WTC11 (cell line): ENCODE measurements around the gene OR2H2.
A peak's percentile ranks its signal among the peaks of the same experiment; 100 is the strongest.

Source experiments
- ESRRA ChIP-seq: sonication (generic); formaldehyde crosslinking; IDR thresholded peaks from 2 replicates; pipeline ENCODE4 v1.8.1; 2022; ENCODE audit warnings: mild to moderate bottlenecking, missing genetic modification reagents, borderline replicate concordance
- GABPB1 ChIP-seq: sonication (generic); formaldehyde crosslinking; IDR thresholded peaks from 2 replicates; pipeline ENCODE4 v1.8.1; 2023; ENCODE audit warnings: mild to moderate bottlenecking, missing genetic modification reagents
- JUN ChIP-seq: sonication (generic); formaldehyde crosslinking; IDR thresholded peaks from 2 replicates; pipeline ENCODE4 v1.8.0; 2023; ENCODE audit warnings: mild to moderate bottlenecking, missing genetic modification reagents
- NFE2L1 ChIP-seq: sonication (generic); formaldehyde crosslinking; IDR thresholded peaks from 2 replicates; pipeline ENCODE4 v1.8.1; 2023; ENCODE audit warnings: missing genetic modification reagents
- NFYB ChIP-seq: sonication (generic); formaldehyde crosslinking; conservative IDR thresholded peaks from 2 replicates; pipeline ENCODE4 v1.8.0; 2022; ENCODE audit warnings: low read depth, missing genetic modification reagents
- TEAD4 ChIP-seq: sonication (generic); formaldehyde crosslinking; IDR thresholded peaks from 2 replicates; pipeline ENCODE4 v1.8.0; 2022; ENCODE audit warnings: mild to moderate bottlenecking, missing genetic modification reagents
- ZNF121 ChIP-seq: sonication (generic); formaldehyde crosslinking; IDR thresholded peaks from 2 replicates; pipeline ENCODE4 v1.8.0; 2023; ENCODE audit warnings: missing genetic modification reagents
- TF ChIP-seq, protein P1 (sequence below): fragments of 200-600 bp; IDR thresholded peaks from 2 replicates; pipeline ENCODE4 v1.8.0; 2022; ENCODE audit warnings: antibody characterized with exemption
- TF ChIP-seq, protein P2 (sequence below): fragments of 250-450 bp; sonication (Bioruptor Pico); IDR thresholded peaks from 2 replicates; pipeline ENCODE4 v1.9.0; 2021; ENCODE audit warnings: moderate library complexity, mild to moderate bottlenecking, inconsistent platforms, borderline replicate concordance
- TF ChIP-seq, protein P3 (sequence below): sonication (generic); formaldehyde crosslinking; IDR thresholded peaks from 2 replicates; pipeline ENCODE4 v1.8.1; 2023; ENCODE audit warnings: mild to moderate bottlenecking, missing genetic modification reagents, moderate library complexity
- TF ChIP-seq, protein P4 (sequence below): sonication (generic); formaldehyde crosslinking; IDR thresholded peaks from 2 replicates; pipeline ENCODE4 v1.8.0; 2023; ENCODE audit warnings: missing genetic modification reagents
- TF ChIP-seq, protein P5 (sequence below): sonication (generic); formaldehyde crosslinking; IDR thresholded peaks from 2 replicates; pipeline ENCODE4 v1.8.0; 2023; ENCODE audit warnings: missing genetic modification reagents, mild to moderate bottlenecking, borderline replicate concordance
- TF ChIP-seq, protein P6 (sequence below): sonication (generic); formaldehyde crosslinking; IDR thresholded peaks from 2 replicates; pipeline ENCODE4 v1.8.1; 2022; ENCODE audit warnings: mild to moderate bottlenecking, moderate library complexity, missing genetic modification reagents

DNA sequence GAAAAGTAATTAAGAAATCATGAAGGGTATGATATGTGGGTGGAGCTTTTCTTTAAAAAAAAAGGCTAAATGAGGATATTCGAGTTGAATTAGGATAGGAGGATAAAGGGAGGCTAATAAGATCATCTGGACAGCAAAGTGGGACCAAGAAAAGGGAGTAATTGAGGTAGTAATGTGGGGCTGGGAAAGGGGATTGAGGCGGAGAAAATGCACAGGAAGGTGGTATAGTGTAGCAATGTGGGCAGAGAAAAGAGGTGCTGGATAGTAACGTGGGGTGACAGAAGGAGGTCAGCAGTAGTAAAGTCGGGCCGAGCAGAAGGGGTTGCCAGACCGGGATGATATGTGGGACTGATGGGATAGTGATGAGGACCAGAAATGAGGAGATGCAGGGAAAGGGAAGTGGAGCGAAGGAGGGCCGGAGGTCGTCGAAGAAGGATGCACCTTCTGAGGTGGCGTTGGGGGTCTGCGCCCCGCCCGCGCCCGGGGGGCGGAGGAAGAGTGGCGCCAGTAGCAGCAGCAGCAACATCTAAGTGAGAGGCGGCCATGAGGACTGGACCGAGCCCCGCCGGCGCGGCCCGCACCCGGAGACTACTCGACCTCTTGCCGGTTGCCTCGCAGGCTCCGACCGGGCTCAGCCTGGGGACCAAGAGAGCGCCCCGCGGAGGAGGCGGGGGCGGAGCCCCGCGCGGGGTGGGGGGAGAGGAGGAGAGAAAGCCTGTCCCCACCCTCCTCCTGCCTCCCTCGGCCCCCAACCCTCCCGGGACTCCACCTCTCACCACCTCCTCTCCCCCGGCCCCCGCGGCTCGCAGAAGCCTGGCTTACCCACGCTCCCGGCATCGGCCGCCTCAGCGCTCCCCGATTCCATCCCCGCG, 47.2 kb downstream of the OR2H2 start:
- no peak for TF ChIP-seq ESRRA (CRISPR knock-in tag)
- TF ChIP-seq, protein P1, sequence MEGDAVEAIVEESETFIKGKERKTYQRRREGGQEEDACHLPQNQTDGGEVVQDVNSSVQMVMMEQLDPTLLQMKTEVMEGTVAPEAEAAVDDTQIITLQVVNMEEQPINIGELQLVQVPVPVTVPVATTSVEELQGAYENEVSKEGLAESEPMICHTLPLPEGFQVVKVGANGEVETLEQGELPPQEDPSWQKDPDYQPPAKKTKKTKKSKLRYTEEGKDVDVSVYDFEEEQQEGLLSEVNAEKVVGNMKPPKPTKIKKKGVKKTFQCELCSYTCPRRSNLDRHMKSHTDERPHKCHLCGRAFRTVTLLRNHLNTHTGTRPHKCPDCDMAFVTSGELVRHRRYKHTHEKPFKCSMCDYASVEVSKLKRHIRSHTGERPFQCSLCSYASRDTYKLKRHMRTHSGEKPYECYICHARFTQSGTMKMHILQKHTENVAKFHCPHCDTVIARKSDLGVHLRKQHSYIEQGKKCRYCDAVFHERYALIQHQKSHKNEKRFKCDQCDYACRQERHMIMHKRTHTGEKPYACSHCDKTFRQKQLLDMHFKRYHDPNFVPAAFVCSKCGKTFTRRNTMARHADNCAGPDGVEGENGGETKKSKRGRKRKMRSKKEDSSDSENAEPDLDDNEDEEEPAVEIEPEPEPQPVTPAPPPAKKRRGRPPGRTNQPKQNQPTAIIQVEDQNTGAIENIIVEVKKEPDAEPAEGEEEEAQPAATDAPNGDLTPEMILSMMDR: no peak
- no peak for TF ChIP-seq NFYB (CRISPR knock-in tag)
- TF ChIP-seq, protein P2, sequence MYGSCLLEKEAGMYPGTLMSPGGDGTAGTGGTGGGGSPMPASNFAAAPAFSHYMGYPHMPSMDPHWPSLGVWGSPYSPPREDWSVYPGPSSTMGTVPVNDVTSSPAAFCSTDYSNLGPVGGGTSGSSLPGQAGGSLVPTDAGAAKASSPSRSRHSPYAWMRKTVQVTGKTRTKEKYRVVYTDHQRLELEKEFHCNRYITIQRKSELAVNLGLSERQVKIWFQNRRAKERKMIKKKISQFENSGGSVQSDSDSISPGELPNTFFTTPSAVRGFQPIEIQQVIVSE (CRISPR knock-in tag): no peak
- TF ChIP-seq NFE2L1: no peak
- no peak for TF ChIP-seq GABPB1
- no peak for TF ChIP-seq JUN
- TF ChIP-seq ZNF121 (CRISPR knock-in tag): no peak
- TF ChIP-seq TEAD4: no peak
- TF ChIP-seq, protein P3, sequence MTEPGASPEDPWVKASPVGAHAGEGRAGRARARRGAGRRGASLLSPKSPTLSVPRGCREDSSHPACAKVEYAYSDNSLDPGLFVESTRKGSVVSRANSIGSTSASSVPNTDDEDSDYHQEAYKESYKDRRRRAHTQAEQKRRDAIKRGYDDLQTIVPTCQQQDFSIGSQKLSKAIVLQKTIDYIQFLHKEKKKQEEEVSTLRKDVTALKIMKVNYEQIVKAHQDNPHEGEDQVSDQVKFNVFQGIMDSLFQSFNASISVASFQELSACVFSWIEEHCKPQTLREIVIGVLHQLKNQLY (CRISPR knock-in tag): no peak
- TF ChIP-seq, protein P4, sequence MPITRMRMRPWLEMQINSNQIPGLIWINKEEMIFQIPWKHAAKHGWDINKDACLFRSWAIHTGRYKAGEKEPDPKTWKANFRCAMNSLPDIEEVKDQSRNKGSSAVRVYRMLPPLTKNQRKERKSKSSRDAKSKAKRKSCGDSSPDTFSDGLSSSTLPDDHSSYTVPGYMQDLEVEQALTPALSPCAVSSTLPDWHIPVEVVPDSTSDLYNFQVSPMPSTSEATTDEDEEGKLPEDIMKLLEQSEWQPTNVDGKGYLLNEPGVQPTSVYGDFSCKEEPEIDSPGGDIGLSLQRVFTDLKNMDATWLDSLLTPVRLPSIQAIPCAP (CRISPR knock-in tag): no peak
- TF ChIP-seq, protein P5, sequence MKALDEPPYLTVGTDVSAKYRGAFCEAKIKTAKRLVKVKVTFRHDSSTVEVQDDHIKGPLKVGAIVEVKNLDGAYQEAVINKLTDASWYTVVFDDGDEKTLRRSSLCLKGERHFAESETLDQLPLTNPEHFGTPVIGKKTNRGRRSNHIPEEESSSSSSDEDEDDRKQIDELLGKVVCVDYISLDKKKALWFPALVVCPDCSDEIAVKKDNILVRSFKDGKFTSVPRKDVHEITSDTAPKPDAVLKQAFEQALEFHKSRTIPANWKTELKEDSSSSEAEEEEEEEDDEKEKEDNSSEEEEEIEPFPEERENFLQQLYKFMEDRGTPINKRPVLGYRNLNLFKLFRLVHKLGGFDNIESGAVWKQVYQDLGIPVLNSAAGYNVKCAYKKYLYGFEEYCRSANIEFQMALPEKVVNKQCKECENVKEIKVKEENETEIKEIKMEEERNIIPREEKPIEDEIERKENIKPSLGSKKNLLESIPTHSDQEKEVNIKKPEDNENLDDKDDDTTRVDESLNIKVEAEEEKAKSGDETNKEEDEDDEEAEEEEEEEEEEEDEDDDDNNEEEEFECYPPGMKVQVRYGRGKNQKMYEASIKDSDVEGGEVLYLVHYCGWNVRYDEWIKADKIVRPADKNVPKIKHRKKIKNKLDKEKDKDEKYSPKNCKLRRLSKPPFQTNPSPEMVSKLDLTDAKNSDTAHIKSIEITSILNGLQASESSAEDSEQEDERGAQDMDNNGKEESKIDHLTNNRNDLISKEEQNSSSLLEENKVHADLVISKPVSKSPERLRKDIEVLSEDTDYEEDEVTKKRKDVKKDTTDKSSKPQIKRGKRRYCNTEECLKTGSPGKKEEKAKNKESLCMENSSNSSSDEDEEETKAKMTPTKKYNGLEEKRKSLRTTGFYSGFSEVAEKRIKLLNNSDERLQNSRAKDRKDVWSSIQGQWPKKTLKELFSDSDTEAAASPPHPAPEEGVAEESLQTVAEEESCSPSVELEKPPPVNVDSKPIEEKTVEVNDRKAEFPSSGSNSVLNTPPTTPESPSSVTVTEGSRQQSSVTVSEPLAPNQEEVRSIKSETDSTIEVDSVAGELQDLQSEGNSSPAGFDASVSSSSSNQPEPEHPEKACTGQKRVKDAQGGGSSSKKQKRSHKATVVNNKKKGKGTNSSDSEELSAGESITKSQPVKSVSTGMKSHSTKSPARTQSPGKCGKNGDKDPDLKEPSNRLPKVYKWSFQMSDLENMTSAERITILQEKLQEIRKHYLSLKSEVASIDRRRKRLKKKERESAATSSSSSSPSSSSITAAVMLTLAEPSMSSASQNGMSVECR (CRISPR knock-in tag): 0 out of 2 replicates have a peak, but pooled peaks have one; percentile 16
- TF ChIP-seq, protein P6, sequence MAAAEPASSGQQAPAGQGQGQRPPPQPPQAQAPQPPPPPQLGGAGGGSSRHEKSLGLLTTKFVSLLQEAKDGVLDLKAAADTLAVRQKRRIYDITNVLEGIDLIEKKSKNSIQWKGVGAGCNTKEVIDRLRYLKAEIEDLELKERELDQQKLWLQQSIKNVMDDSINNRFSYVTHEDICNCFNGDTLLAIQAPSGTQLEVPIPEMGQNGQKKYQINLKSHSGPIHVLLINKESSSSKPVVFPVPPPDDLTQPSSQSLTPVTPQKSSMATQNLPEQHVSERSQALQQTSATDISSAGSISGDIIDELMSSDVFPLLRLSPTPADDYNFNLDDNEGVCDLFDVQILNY (CRISPR knock-in tag): no peak
